NCI-H2107 treated with DMSO at 0.1 percent for 48 hours (cell line): ENCODE results near the gene SMIM24.

Experiments
- DNase-seq: peaks from one replicate; lab custom pipeline; 2025; ENCODE audit not compliant: unreplicated experiment; lab: John Stamatoyannopoulos, UW

Gene SMIM24

DNA sequence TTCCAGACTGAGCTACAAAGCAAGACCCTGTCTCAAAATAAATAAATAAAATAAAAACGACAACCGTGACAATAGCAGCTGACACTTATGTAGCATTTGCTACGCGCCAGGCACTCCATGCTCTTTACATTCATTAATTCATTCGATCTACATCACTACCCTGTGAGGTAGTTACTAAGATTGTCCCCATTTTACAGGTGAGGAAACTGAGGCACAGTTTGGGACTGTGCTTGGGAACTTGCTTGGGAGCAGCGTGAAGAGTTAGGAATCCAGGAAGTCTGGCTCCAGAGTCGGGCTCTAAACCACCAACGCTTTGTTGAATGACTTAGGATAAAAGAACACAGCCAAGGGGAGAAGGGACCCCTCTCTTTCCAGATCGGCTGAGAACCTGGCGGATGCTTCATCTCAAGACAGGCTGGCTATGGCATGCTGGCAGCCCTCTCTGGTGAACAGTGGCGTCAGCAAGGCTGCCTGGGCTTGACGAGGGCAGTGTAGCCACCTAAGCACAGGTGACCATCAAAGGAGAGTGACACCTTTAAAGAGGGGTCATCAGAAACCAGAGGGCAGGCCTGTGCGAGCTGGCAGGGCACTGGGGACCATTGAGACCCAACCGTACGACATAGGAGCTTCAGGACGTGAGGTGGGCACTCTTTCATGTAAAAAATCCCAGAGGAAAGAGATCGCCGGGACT lies 19.6 kb upstream of the SMIM24 start:
- no peak for DNase-seq

- no peak for DNase-seq
These were observed 17.6 kb upstream of the SMIM24 start for GRCh38 chr19:3497757-3498520.

DNA sequence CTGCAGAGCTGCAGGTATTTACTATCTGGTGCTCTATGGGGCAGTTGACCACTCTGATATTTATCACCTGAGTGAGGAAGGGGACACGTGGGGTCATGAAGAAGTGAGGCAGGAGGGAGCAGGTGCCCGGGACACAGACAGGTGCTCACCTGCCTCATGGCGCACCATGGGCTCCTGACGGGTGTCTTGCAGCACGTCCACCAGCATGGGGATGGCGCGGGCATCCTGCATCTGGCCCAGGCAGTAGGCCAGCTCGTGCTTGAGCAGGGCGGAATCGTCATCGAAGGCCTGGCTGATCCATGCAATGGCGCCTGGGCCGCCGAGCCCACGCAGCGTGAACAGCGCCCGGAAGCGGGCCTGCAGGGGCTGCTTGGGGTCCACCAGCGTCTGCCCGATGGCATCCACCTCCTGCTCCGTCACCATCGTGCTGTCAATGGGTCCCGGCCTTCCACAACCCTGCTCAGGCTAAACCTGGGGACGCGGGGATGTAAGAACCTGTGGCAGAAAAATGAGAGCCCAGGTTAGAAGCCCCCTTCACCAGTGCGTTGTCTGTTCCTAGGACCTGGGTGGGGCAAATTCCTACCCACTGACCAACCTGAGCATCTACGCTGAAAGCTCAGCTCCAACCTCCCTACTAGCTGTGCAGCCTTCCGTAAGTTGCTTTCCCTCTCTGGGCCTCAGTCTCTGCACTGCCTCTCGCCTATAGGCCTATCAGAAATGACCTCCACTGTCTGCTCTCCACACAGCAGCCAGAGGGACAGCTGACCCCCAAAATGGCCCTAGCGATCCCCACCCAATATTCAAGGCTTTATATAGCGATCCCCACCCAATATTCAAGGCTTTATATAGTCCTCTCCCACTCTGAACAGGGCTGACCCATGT lies 16.3 kb upstream of the SMIM24 start:
- no peak for DNase-seq

DNA sequence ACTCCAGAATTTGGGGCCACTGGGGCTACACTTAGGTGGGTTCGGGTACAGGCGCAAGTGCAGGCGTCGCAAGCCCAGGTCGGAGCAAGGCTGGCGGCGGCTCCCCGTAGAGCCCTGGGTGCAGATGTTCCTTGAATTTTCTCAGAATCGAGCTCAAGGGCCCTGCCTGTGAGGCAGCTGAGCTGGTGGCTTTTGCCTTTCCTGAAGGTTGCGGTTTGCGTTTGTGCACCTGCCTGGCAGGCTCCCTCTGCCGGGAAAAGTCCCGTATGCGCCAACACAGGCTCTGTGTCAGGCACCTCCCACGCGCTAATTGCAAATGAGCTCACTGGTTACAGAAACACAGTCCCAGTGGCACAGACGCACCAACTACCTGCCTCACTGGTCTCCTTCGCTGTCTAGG lies 14.2 kb upstream of the SMIM24 start:
- DNase-seq, result peak; percentile 62

DNA sequence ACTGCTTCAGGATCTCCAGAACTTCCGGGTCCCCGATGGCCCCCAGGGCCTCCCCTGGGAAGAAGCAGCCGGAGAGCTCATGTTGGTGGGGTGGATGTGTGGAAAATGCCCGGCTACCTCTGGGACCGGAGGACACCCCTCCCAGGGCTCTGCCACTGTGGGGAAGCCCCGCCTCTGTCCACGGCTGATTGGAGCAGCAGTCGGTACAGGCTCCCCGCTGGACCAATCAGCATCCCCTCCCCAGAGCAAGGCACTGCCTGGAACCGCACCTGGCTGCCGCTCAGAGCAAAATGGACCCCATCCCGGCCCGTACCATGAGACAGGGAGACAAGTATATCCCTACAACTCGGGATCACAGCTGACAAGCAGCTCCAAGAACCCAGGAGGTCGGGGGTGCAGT lies 13.7 kb upstream of the SMIM24 start:
- no peak for DNase-seq

- DNase-seq, result no peak
These were observed 13.3 kb upstream of the SMIM24 start for GRCh38 chr19:3493651-3494050.

DNA sequence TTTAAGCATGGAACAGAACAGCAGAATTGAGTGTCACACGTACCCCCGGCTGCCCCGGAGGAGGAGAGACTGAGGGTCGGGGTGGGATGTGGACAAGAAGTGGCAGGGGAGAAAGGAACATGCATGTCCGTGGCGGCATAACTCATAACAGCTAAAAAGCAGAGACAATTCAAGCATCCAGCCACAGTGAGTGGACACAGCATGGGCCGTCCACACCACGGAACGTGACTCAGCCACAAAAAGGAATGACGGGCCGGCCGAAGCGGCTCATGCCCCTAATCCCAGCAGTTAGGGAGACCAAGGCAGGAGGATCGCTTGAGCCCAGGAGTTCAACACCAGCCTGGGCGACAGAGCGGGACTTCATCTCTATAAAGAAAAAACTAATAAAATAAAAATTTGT lies 12.6 kb upstream of the SMIM24 start:
- no peak for DNase-seq

DNA sequence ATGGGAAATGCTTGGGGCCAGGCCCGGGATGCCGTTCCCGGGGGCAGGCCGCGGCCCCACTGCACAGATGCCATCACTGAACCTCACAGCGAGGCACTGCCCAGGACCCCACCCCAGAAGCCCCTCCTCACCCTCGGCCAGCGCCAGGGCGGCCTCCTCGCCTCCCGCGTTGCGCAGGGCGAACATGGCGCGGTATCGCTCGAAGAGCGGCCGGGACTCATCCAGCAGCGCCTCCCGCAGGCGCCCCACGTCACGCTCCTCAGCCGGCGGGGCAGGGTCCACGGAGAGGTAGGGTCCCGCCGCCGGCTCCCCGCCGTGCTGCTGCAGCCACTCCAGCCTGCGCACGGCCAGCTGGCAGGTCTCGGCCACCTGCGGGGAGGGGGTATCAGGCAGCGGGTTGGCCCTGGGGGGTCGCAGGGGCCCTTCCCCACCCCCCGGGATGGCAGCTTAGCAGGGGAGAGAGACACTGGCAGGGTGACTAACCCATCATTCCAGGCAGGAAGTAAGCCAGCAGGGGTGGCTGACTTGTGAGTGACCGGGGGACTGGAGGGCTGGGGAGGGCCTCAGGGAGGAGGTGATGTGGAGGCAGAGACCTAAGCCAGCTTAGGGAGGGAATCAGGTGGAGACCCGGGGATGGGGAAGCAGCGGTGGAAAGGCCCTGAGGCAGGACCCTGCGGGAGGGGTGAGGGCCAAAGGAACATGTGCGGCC lies 12.0 kb upstream of the SMIM24 start:
- no peak for DNase-seq

- no peak for DNase-seq
These were observed 11.2 kb upstream of the SMIM24 start for GRCh38 chr19:3491396-3492119.

DNA sequence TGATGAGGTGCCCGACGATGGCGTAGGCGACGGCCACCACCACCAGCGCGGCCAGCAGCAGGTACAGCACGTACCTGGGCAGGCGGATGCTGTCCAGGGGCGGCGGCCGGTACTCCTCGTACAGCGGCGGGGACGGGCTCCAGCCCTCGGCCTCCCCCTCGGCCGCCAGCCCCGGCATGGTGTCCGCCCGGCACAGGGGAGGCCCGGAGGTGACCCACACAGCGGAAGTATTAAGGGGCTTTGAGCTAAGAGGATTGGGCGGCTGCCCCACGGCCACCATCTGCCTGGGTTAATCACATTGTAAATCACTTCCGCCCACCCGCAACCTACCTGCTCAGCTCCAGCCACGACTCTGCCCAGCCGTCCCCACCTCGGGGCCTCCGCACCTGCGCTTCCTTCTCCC lies 2.9 kb upstream of the SMIM24 start, which contains the start of gene SMIM44:
TSS of gene SMIM44 (minus strand) at position 216 of the 403 bp plus-strand sequence. CDS start at position 178, 38 bp downstream.
- DNase-seq, result no peak

DNA sequence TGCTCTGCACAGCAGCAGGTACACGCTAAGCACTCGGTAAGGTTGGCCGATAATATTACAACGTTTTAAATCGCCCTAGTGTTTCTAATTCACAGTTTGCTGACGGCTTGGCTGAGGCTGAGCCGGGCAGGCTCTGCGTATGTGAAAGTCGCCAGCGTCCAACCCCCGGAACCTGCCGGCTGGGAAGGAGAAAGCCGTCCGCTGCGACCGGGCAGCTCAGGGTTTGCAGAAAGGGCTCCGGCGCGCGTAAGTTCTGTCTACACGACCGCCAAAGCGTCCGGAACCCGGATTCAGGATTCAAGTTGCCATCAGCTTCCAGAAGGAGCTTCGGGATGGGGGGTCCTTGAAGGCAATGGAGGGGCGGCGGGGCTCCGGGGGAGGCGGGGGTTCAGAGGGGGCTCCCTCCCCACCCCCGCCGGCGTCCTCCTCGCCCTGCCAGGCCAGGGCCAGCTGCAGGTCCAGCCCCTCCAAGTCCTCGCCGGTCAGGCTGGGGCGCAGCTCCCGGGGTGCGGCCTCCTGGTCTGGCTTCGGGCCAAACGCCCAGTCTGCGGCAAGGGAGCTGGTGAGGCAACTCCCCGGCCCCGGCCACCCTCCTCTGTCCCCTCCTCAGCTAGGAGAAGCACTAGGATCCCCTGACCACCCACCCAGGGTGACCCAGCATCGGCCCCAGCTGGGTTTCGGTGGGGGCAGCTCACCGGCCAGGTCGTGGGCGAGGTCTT lies 2.3 kb upstream of the SMIM24 start:
- DNase-seq, result no peak

GRCh38 chr19:3481241-3482090 lies 1.1 kb upstream of the SMIM24 start:
- no peak for DNase-seq

DNA sequence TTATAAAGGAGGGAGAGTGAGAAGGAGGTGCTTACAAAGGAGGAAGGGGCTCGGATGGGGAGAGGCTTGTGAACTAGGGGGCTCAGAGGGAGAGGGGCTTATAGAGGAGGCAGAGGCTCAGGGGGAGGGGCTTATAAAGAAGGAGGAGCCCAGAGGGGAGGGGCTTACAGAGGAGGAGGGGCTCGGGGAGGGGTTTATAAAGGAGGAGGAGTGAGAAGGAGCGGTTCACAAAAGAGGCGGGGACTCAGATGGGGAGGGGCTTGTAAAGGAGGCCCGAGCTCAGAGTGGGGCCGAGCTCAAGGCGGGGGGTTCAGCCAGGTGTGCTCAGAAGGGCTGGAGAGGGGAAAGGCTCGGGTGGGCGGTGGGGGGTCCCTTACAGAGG lies 500 bp downstream of the SMIM24 start:
- no peak for DNase-seq

- DNase-seq, result no peak
These were observed 1.0 kb downstream of the SMIM24 start for GRCh38 chr19:3479177-3479833.

- DNase-seq, result no peak
These were observed 1.7 kb downstream of the SMIM24 start for GRCh38 chr19:3478409-3479176.

- DNase-seq, result no peak
These were observed 2.4 kb downstream of the SMIM24 start for GRCh38 chr19:3477951-3478350.

GRCh38 chr19:3477506-3477905 lies 2.8 kb downstream of the SMIM24 start:
- no peak for DNase-seq
